Breast epithelium (tissue), 4 donors: ENCODE results near the gene HEXIM2. TPM values are rescaled to one million over a fixed set of nuclear protein-coding genes. Genes with fewer than 3 reads are reported as not detected.
A peak's percentile ranks its signal among the peaks of the same experiment; 100 is the strongest.

Experiments
- DNase-seq, 2 donors: peaks; one replicate each; pipeline ENCODE4 v3.0.0-alpha.2; 2019; ENCODE audit warnings: low spot score in 2 of 2
- H3K27ac ChIP-seq, 2 donors: fragments of 200-600 bp; sonication (generic) in 1 of 2; one replicate each; pipeline ENCODE4 v1.5.1; 2016 to 2019; ENCODE audit warnings: mild to moderate bottlenecking in 1 of 2
- H3K27me3 ChIP-seq, 2 donors: fragments of 200-600 bp; sonication (generic) in 1 of 2; one replicate each; pipeline versions ENCODE4 v1.5.1 to v1.6.0; 2017 to 2019; ENCODE audit warnings: control low read depth in 1 of 2, mild to moderate bottlenecking in 1 of 2
- H3K36me3 ChIP-seq: fragments of 200-600 bp; one replicate; pipeline ENCODE4 v1.5.1; 2019
- H3K4me1 ChIP-seq, 2 donors: fragments of 200-600 bp; sonication (generic); one replicate each; pipeline ENCODE4 v1.5.1; 2016 to 2019; ENCODE audit warnings: control low read depth in 1 of 2
- H3K4me3 ChIP-seq, 3 donors: fragments of 200-600 bp; sonication (generic); 1 replicate in 2 of 3; 2 replicates in 1 of 3; pipeline ENCODE4 v1.5.1; 2016 to 2019; ENCODE audit warnings: mild to moderate bottlenecking in 3 of 3, moderate library complexity in 2 of 3
- H3K9me3 ChIP-seq, 2 donors: fragments of 200-600 bp; sonication (generic) in 1 of 2; one replicate each; pipeline ENCODE4 v1.5.1; 2016 to 2019; ENCODE audit warnings: control low read depth in 1 of 2
- POLR2A ChIP-seq: fragments of 450-650 bp; IDR thresholded peaks from one replicate; pipeline ENCODE4 v1.6.1; 2016; ENCODE audit warnings: antibody characterized with exemption, mild to moderate bottlenecking, moderate library complexity
- POLR2AphosphoS5 ChIP-seq, 3 donors: sonication (generic); formaldehyde crosslinking; IDR thresholded peaks; one replicate each; pipeline ENCODE4 v1.6.1; 2017; ENCODE audit warnings: antibody characterized with exemption in 3 of 3
- intact Hi-C: fragments of 100-400 bp; cut with DNase I; formaldehyde crosslinking; loops from one replicate; pipeline ENCODE4 v1.15.1; 2023; ENCODE audit warnings: low total_unique reads
- total RNA-seq, 3 donors: library from RNA; depleted of rRNA; stranded (reverse); fragments of >200 nt; gene quantifications; one replicate each; pipeline ENCODE4 v1.1.0, GENCODE V29; 2016
- TF ChIP-seq, protein P1 (sequence below), 3 donors: fragments of 450-650 bp; IDR thresholded peaks; one replicate each; pipeline ENCODE4 v1.5.1; 2016 to 2017; ENCODE audit warnings: antibody characterized with exemption in 3 of 3, mild to moderate bottlenecking in 3 of 3, moderate library complexity in 3 of 3

Gene HEXIM2
- total RNA-seq, 3 donors from 2014 or later: 6.6 to 13.3 (median 13.2) TPM

DNA sequence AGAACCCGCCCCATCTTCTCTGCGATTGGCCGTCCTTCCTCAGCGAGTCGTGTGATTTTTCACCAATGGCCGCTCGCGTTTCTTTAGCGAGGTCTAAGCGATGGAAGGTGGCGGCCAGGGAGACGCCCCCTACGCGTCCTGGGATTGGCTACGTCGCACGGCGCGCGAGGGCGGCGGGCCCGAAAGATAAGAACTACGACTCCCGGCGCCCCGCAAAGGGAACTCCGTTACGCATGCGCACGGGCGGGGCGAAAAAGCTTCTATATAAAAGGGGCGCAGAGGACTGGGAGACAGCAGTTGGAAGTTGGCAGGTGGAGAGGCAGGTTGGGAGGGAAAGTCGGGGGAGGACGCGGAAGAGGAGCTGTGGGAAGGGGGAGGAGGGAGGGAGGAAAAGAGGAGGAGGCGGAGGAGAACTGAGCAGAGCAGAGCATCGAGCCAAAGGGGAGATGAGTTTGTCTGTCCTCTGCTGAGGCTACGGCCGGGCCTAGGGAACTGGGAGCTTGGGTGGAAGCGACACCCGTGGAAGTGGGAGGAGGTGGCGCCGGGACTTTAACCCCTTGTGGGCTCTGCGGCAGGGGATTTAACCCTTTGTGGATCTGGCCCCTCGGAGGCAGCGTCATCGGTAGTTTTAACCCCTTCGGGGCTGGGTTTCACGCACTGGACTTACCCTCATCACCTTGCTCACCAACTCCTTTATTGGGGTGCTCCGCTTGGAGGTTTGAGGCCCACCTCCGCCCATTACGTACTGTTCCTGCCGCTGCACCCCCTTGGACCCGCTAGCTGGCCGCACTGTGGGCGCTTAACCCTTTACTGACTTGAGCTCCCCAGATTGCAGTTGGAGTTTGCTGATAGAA lies 13.3 kb upstream of the HEXIM2 start, which contains the start of gene HEXIM1:
Gene HEXIM1 (plus strand): TSS at position 293 of the 854 bp plus-strand sequence. CDS start 716 bp downstream, outside the sequence.
- H3K27me3 ChIP-seq: no peaks in the 10 kb centered on the region
- H3K9me3 ChIP-seq: no peaks in the 10 kb centered on the region
- H3K4me1 ChIP-seq: peaks cover 9 to 19% of the 10 kb centered on the region in 2 donors
- H3K36me3 ChIP-seq: no peaks in the 10 kb centered on the region
- intact Hi-C loops: no loop called here
- peak within 1 kb of the TSS; percentile 66 to 83 (median 71) for H3K4me3 ChIP-seq
- DNase-seq: peak; percentile 100
- H3K27ac ChIP-seq: peak within 1 kb of the TSS; percentile 99 to 100
- TF ChIP-seq, protein P1, sequence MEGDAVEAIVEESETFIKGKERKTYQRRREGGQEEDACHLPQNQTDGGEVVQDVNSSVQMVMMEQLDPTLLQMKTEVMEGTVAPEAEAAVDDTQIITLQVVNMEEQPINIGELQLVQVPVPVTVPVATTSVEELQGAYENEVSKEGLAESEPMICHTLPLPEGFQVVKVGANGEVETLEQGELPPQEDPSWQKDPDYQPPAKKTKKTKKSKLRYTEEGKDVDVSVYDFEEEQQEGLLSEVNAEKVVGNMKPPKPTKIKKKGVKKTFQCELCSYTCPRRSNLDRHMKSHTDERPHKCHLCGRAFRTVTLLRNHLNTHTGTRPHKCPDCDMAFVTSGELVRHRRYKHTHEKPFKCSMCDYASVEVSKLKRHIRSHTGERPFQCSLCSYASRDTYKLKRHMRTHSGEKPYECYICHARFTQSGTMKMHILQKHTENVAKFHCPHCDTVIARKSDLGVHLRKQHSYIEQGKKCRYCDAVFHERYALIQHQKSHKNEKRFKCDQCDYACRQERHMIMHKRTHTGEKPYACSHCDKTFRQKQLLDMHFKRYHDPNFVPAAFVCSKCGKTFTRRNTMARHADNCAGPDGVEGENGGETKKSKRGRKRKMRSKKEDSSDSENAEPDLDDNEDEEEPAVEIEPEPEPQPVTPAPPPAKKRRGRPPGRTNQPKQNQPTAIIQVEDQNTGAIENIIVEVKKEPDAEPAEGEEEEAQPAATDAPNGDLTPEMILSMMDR (IDR thresholded peaks at IDR 0.05): no peak
- TF ChIP-seq POLR2AphosphoS5 (IDR thresholded peaks at IDR 0.05) (peak; percentile 100), POLR2A (peak; percentile 100)

DNA sequence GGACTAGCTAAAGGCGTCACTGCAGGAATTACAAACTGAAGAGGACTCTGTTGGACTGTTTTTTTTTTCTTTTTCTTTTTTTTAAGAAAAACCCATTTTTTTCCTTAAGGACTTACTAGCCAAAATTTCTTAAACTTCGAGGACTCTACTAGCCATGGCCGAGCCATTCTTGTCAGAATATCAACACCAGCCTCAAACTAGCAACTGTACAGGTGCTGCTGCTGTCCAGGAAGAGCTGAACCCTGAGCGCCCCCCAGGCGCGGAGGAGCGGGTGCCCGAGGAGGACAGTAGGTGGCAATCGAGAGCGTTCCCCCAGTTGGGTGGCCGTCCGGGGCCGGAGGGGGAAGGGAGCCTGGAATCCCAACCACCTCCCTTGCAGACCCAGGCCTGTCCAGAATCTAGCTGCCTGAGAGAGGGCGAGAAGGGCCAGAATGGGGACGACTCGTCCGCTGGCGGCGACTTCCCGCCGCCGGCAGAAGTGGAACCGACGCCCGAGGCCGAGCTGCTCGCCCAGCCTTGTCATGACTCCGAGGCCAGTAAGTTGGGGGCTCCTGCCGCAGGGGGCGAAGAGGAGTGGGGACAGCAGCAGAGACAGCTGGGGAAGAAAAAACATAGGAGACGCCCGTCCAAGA lies 12.5 kb upstream of the HEXIM2 start:
- peak; percentile 86 to 90 for DNase-seq
- intact Hi-C loops: no loop called here
- peaks cover 9 to 19% of the 10 kb centered on the region in 2 donors for H3K4me1 ChIP-seq
- H3K36me3 ChIP-seq: no peaks in the 10 kb centered on the region
- no peaks in the 10 kb centered on the region for H3K9me3 ChIP-seq
- peak overlapping the region; percentile 66 to 83 (median 71) for H3K4me3 ChIP-seq
- TF ChIP-seq, protein P1 (IDR thresholded peaks at IDR 0.05): peak; percentile 56 to 90 (median 76)
- no peak for TF ChIP-seq POLR2A
- TF ChIP-seq POLR2AphosphoS5 (IDR thresholded peaks at IDR 0.05): peak in 2 of 3 donors; percentile 57 to 65
- peak overlapping the region; percentile 94 to 100 for H3K27ac ChIP-seq
- H3K27me3 ChIP-seq: no peaks in the 10 kb centered on the region

DNA sequence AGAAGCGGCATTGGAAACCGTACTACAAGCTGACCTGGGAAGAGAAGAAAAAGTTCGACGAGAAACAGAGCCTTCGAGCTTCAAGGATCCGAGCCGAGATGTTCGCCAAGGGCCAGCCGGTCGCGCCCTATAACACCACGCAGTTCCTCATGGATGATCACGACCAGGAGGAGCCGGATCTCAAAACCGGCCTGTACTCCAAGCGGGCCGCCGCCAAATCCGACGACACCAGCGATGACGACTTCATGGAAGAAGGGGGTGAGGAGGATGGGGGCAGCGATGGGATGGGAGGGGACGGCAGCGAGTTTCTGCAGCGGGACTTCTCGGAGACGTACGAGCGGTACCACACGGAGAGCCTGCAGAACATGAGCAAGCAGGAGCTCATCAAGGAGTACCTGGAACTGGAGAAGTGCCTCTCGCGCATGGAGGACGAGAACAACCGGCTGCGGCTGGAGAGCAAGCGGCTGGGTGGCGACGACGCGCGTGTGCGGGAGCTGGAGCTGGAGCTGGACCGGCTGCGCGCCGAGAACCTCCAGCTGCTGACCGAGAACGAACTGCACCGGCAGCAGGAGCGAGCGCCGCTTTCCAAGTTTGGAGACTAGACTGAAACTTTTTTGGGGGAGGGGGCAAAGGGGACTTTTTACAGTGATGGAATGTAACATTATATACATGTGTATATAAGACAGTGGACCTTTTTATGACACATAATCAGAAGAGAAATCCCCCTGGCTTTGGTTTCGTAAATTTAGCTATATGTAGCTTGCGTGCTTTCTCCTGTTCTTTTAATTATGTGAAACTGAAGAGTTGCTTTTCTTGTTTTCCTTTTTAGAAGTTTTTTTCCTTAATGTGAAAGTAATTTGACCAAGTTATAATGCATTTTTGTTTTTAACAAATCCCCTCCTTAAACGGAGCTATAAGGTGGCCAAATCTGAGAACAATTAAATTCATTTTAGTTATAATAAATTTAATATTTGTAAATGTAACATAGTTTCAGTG lies 11.7 kb upstream of the HEXIM2 start:
- no peaks in the 10 kb centered on the region for H3K36me3 ChIP-seq
- TF ChIP-seq, protein P1 (IDR thresholded peaks at IDR 0.05): no peak
- TF ChIP-seq POLR2AphosphoS5 (IDR thresholded peaks at IDR 0.05) (peak; percentile 46 to 62 (median 55)), POLR2A (no peak)
- peak overlapping the region; percentile 94 to 100 for H3K27ac ChIP-seq
- H3K27me3 ChIP-seq: no peaks in the 10 kb centered on the region
- DNase-seq: peak; percentile 74 to 75
- H3K4me3 ChIP-seq: peak overlapping the region; percentile 66 to 83 (median 71)
- intact Hi-C loops: no loop called here
- peaks cover under 1 to 19% of the 10 kb centered on the region in 2 donors for H3K4me1 ChIP-seq
- H3K9me3 ChIP-seq: no peaks in the 10 kb centered on the region

DNA sequence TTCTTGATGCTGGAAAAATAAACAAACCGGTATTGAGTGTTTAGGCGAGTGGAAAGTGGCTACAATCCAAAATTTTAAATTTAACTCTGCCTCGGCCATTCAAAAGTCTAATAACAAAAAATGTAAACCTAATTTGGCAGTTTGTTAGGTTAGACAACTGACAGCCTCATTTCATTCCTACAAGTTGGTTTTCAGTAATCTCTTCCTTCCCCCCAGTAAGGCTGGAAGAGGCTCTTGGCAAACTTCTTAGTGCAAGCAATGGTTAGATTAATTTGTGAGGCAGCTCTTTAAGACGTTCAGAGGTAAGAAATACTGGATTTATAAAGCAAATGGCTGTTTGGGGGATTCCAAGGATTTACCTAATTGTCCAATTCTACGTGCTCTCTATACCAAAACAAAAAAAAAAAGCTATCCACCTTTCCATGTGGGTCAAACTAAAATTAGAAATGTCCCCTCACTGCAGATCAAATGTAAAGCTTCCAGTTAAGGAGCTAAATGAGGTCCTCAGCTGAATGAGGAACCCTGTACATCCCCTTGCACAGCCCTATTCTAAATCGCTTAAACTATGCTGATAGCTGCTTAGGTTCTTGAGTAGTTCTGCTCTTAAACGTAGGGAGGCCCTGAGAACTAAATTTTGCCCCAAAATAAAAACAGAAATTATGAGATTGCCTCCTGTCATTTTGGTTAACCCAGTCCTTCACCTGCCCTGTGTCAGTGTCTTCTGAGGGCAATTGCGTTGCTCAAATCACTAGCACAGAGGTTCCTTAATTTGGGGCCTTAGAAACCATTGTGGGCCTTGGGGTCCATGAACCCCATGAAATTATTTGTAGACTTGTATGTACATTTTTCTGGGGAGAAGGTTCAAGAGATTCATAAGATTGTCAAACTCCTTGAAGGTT lies 10.5 kb upstream of the HEXIM2 start:
- peak overlapping the region; percentile 34 to 100 for H3K27ac ChIP-seq
- peaks cover 0 to 18% of the 10 kb centered on the region in 2 donors for H3K4me1 ChIP-seq
- no peaks in the 10 kb centered on the region for H3K36me3 ChIP-seq
- no peak for DNase-seq
- H3K9me3 ChIP-seq: no peaks in the 10 kb centered on the region
- peak overlapping the region; percentile 66 to 83 (median 71) for H3K4me3 ChIP-seq
- TF ChIP-seq, protein P1 (IDR thresholded peaks at IDR 0.05): no peak
- TF ChIP-seq POLR2AphosphoS5 (IDR thresholded peaks at IDR 0.05) (no peak), POLR2A (no peak)
- intact Hi-C loops: no loop called here
- no peaks in the 10 kb centered on the region for H3K27me3 ChIP-seq
